WTC11 (cell line): ENCODE results near the gene ALDH1A2. TPM values are rescaled to one million over a fixed set of nuclear protein-coding genes. Genes with fewer than 3 reads are reported as not detected.
"Not testable (repeated sequence)": the region's sequence is repeated elsewhere in the genome, so short reads cannot be mapped to it uniquely, and the experiment has no call there.

Experiments
- ATAC-seq: fragments of 200-7000 bp; cut with Tn5 transposase; 2 replicates; pipeline ENCODE4 v1.10.0; 2021; ENCODE audit warnings: mild to moderate bottlenecking, moderate library complexity
- CTCF ChIA-PET: fragments of 300-600 bp; sonication (Branson Sonifier 250); formaldehyde crosslinking; loops from one replicate; lab custom pipeline; 2021; ENCODE audit warnings: antibody characterized with exemption; lab: Charles Lee
- POLR2A ChIA-PET: fragments of 350-600 bp; sonication (Branson Sonifier 250); formaldehyde crosslinking; loops from one replicate; lab custom pipeline; 2021; ENCODE audit warnings: antibody characterized with exemption; lab: Charles Lee
- DNase-seq: peaks from one replicate; pipeline ENCODE4 v3.0.0; 2021; ENCODE audit warnings: low spot score
- H3K27ac Mint-ChIP-seq: 2 replicates; pipeline ENCODE4 v1.8.0; 2021; ENCODE audit warnings: mixed read lengths
- H3K27me3 Mint-ChIP-seq: 2 replicates; pipeline ENCODE4 v1.8.0; 2021; ENCODE audit warnings: low read depth, mild to moderate bottlenecking, moderate library complexity, mixed read lengths
- H3K36me3 Mint-ChIP-seq: 2 replicates; pipeline ENCODE4 v1.8.0; 2021; ENCODE audit warnings: mixed read lengths
- H3K4me1 Mint-ChIP-seq: 2 replicates; pipeline ENCODE4 v1.8.0; 2022; ENCODE audit warnings: mixed read lengths
- H3K4me3 Mint-ChIP-seq: 2 replicates; pipeline ENCODE4 v1.8.0; 2021; ENCODE audit warnings: mild to moderate bottlenecking, moderate library complexity, mixed read lengths
- H3K9me3 Mint-ChIP-seq: 2 replicates; pipeline ENCODE4 v1.8.0; 2021; ENCODE audit warnings: mixed read lengths
- CTCF ChIP-seq: fragments of 200-600 bp; IDR thresholded peaks from 2 replicates; pipeline ENCODE4 v1.8.0; 2022; ENCODE audit warnings: antibody characterized with exemption
- E2F4 ChIP-seq: sonication (generic); formaldehyde crosslinking; IDR thresholded peaks from 2 replicates; pipeline ENCODE4 v1.8.1; 2022; ENCODE audit warnings: low read depth, mild to moderate bottlenecking, moderate library complexity, missing genetic modification reagents, borderline replicate concordance
- EMX1 ChIP-seq: fragments of 250-450 bp; sonication (Bioruptor Pico); IDR thresholded peaks from 2 replicates; pipeline ENCODE4 v1.8.0; 2021; ENCODE audit warnings: mild to moderate bottlenecking
- ETV6 ChIP-seq: sonication (generic); formaldehyde crosslinking; IDR thresholded peaks from 2 replicates; pipeline ENCODE4 v1.8.1; 2022; ENCODE audit warnings: mild to moderate bottlenecking, missing genetic modification reagents
- FOXP1 ChIP-seq: sonication (generic); formaldehyde crosslinking; IDR thresholded peaks from 2 replicates; pipeline ENCODE4 v1.8.0; 2022; ENCODE audit warnings: missing genetic modification reagents, mild to moderate bottlenecking, moderate library complexity, borderline replicate concordance
- HMGA2 ChIP-seq: fragments of 250-450 bp; sonication (Bioruptor Pico); IDR thresholded peaks from 2 replicates; pipeline ENCODE4 v1.4.0; 2021; ENCODE audit warnings: mild to moderate bottlenecking, moderate library complexity
- JAZF1 ChIP-seq: fragments of 250-450 bp; sonication (Bioruptor Pico); IDR thresholded peaks from 2 replicates; pipeline ENCODE4 v1.9.0; 2021; ENCODE audit warnings: moderate library complexity, mild to moderate bottlenecking, inconsistent platforms
- TEAD4 ChIP-seq: sonication (generic); formaldehyde crosslinking; IDR thresholded peaks from 2 replicates; pipeline ENCODE4 v1.8.0; 2022; ENCODE audit warnings: mild to moderate bottlenecking, missing genetic modification reagents
- ZBTB21 ChIP-seq: sonication (generic); formaldehyde crosslinking; IDR thresholded peaks from 2 replicates; pipeline ENCODE4 v1.8.1; 2023; ENCODE audit warnings: mild to moderate bottlenecking, missing genetic modification reagents, borderline replicate concordance
- ZBTB43 ChIP-seq: sonication (generic); formaldehyde crosslinking; IDR thresholded peaks from 2 replicates; pipeline ENCODE4 v1.8.1; 2023; ENCODE audit warnings: mild to moderate bottlenecking, missing genetic modification reagents
- total RNA-seq: library from RNA; stranded (reverse); gene quantifications from 3 replicates; pipeline ENCODE4 v1.2.3, GENCODE V29; 2021
- TF ChIP-seq, protein P1 (sequence below): sonication (generic); formaldehyde crosslinking; IDR thresholded peaks from 2 replicates; pipeline ENCODE4 v1.8.0; 2022; ENCODE audit warnings: missing genetic modification reagents
- TF ChIP-seq, protein P2 (sequence below): fragments of 250-450 bp; sonication (Bioruptor Pico); IDR thresholded peaks from 2 replicates; pipeline ENCODE4 v1.8.0; 2021; ENCODE audit warnings: mild to moderate bottlenecking

The ALDH1A2 gene
- total RNA-seq, 1 experiment from 2014 or later, result 1.1 TPM

GRCh38 chr15:58046467-58046866, 19.0 kb downstream of the ALDH1A2 start:
- no peak overlapping the region for H3K27ac Mint-ChIP-seq
- H3K4me1 Mint-ChIP-seq, result peaks cover 23% of the 10 kb centered on the region

DNA sequence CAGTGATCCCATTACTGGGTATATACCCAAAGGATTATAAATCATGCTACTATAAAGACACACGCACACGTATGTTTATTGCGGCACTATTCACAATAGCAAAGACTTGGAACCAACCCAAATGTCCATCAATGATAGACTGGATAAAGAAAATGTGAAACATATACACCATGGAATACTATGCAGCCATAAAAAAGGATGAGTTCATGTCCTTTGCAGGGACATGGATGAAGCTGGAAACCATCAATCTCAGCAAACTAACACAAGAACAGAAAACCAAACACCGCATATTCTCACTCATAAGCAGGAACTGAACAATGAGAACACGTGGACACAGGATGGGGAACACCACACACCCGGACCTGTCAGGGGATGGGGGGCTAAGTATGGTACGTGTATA, 20.1 kb downstream of the ALDH1A2 start:
- H3K27ac Mint-ChIP-seq, H3K9me3 Mint-ChIP-seq, CTCF ChIA-PET, H3K4me3 Mint-ChIP-seq, POLR2A ChIA-PET, H3K36me3 Mint-ChIP-seq, ATAC-seq, DNase-seq: not testable (repeated sequence)
- Mint-ChIP-seq H3K4me1 (peaks cover 17% of the 10 kb centered on the region), H3K27me3 (peaks cover 92% of the 10 kb centered on the region)

More at GRCh38 chr15:58046467-58046866, 19.0 kb downstream of the ALDH1A2 start:
- Mint-ChIP-seq H3K27me3 (peaks cover 97% of the 10 kb centered on the region), H3K36me3 (no peaks in the 10 kb centered on the region), H3K4me3 (no peak overlapping the region)
- ATAC-seq (no peak), DNase-seq (no peak)
- POLR2A ChIA-PET, result no interaction called here
- no peak for TF ChIP-seq ZBTB21 (CRISPR knock-in tag)
- TF ChIP-seq EMX1 (CRISPR knock-in tag), result no peak
- TF ChIP-seq ZBTB43 (CRISPR knock-in tag), result no peak
- no peak for TF ChIP-seq TEAD4 (CRISPR knock-in tag)
- no peak for TF ChIP-seq JAZF1 (CRISPR knock-in tag)
- TF ChIP-seq, protein P1, sequence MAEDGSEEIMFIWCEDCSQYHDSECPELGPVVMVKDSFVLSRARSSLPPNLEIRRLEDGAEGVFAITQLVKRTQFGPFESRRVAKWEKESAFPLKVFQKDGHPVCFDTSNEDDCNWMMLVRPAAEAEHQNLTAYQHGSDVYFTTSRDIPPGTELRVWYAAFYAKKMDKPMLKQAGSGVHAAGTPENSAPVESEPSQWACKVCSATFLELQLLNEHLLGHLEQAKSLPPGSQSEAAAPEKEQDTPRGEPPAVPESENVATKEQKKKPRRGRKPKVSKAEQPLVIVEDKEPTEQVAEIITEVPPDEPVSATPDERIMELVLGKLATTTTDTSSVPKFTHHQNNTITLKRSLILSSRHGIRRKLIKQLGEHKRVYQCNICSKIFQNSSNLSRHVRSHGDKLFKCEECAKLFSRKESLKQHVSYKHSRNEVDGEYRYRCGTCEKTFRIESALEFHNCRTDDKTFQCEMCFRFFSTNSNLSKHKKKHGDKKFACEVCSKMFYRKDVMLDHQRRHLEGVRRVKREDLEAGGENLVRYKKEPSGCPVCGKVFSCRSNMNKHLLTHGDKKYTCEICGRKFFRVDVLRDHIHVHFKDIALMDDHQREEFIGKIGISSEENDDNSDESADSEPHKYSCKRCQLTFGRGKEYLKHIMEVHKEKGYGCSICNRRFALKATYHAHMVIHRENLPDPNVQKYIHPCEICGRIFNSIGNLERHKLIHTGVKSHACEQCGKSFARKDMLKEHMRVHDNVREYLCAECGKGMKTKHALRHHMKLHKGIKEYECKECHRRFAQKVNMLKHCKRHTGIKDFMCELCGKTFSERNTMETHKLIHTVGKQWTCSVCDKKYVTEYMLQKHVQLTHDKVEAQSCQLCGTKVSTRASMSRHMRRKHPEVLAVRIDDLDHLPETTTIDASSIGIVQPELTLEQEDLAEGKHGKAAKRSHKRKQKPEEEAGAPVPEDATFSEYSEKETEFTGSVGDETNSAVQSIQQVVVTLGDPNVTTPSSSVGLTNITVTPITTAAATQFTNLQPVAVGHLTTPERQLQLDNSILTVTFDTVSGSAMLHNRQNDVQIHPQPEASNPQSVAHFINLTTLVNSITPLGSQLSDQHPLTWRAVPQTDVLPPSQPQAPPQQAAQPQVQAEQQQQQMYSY (CRISPR knock-in tag), result no peak
- TF ChIP-seq E2F4, result no peak
- TF ChIP-seq, all 79 proteins: peak for 0
- CTCF ChIA-PET, result no interaction called here
- peaks cover 7% of the 10 kb centered on the region; the same call in 1 of the 2 replicates for H3K9me3 Mint-ChIP-seq

DNA sequence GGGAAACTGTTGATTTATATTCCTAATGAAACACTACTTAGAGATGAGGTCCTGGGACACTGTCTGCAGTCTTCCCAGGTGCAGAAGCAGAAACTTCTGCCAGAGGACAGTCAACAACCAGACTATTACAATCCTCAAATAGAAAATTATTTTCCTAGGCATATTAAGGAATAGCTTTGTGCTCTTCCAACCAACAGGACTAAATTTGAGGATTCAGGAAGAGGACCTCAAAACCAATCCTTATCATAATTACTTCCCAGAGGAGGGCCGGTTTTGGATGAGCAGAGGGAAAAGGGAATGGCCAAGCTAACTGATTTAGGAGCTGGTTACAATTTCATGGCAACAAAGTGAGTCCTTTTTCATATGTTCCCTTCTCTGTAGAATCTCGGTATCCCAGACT, 21.0 kb downstream of the ALDH1A2 start:
- TF ChIP-seq FOXP1 (CRISPR knock-in tag) (no peak), ETV6 (CRISPR knock-in tag) (no peak)
- Mint-ChIP-seq H3K9me3 (peaks cover 7% of the 10 kb centered on the region; the same call in 1 of the 2 replicates), H3K27me3 (peaks cover 85% of the 10 kb centered on the region), H3K4me1 (peaks cover 16% of the 10 kb centered on the region), H3K4me3 (no peak overlapping the region), H3K36me3 (no peaks in the 10 kb centered on the region), H3K27ac (no peak overlapping the region)
- no peak for ATAC-seq
- DNase-seq, result no peak
- ChIA-PET CTCF (no interaction called here), POLR2A (no interaction called here)

DNA sequence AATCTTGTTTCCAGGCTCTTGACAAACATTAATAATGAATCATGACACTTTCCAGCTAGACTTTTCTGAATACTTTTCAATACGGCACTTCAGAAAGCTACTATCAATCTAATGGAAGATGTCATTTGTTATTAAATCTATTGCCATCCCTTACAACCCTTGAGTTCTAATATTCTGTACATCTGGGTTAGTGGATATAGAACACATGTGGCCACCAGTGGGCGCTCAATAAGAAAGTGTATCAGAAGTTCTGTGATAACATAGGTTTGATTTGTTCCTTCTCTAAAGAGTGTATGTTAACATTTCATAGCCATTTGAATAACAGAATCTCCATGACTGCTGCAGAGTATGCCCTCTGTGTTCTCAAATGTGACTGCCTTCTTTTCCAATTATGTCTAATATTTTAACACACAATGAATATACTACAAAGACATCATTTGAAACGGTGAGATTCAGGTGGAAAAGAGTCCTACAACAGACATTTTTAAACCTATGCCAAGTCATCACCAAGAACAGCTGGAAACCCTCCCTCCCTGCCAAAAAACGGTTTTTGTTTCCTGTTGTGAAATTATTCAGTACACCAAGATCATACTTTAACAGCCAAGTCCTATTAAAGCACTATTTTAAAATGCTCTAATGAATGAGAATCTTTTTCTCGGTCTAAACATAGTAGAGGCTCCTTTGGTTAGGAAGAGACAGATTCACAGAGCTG, 22.2 kb downstream of the ALDH1A2 start:
- Mint-ChIP-seq H3K27me3 (peaks cover 73% of the 10 kb centered on the region), H3K4me3 (no peak overlapping the region), H3K36me3 (no peaks in the 10 kb centered on the region), H3K9me3 (peaks cover 7% of the 10 kb centered on the region; the same call in 1 of the 2 replicates), H3K4me1 (peaks cover 10% of the 10 kb centered on the region), H3K27ac (no peak overlapping the region)
- TF ChIP-seq CTCF (peak; percentile 27; the same call in 1 of the 2 replicates), JAZF1 (CRISPR knock-in tag) (no peak), HMGA2 (CRISPR knock-in tag) (no peak)
- TF ChIP-seq, protein P2, sequence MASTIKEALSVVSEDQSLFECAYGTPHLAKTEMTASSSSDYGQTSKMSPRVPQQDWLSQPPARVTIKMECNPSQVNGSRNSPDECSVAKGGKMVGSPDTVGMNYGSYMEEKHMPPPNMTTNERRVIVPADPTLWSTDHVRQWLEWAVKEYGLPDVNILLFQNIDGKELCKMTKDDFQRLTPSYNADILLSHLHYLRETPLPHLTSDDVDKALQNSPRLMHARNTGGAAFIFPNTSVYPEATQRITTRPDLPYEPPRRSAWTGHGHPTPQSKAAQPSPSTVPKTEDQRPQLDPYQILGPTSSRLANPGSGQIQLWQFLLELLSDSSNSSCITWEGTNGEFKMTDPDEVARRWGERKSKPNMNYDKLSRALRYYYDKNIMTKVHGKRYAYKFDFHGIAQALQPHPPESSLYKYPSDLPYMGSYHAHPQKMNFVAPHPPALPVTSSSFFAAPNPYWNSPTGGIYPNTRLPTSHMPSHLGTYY (CRISPR knock-in tag), result no peak
- CTCF ChIA-PET, result interaction anchor here (1.3 kb wide), 2 partner anchors 14 to 28 kb away, joined by 4 read pairs; no protein-coding TSS in a partner anchor
- ATAC-seq, result no peak
- POLR2A ChIA-PET, result no interaction called here
- peak; percentile 29 for DNase-seq
